ENCODE data around the gene ZBTB44.
"Not testable (repeated sequence)": the region's sequence is repeated elsewhere in the genome, so short reads cannot be mapped to it uniquely, and the experiment has no call there.

Gene ZBTB44, protein sequence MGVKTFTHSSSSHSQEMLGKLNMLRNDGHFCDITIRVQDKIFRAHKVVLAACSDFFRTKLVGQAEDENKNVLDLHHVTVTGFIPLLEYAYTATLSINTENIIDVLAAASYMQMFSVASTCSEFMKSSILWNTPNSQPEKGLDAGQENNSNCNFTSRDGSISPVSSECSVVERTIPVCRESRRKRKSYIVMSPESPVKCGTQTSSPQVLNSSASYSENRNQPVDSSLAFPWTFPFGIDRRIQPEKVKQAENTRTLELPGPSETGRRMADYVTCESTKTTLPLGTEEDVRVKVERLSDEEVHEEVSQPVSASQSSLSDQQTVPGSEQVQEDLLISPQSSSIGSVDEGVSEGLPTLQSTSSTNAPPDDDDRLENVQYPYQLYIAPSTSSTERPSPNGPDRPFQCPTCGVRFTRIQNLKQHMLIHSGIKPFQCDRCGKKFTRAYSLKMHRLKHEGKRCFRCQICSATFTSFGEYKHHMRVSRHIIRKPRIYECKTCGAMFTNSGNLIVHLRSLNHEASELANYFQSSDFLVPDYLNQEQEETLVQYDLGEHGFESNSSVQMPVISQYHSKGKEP

GRCh38 chr11:130314750-130315285 lies at the start of gene ZBTB44:
Gene ZBTB44, minus strand, starts transcription at chr11:130314917. Its CDS starts 53,044 bp downstream, at chr11:130261873.
- DNase-seq: peak; percentile 82

DNA sequence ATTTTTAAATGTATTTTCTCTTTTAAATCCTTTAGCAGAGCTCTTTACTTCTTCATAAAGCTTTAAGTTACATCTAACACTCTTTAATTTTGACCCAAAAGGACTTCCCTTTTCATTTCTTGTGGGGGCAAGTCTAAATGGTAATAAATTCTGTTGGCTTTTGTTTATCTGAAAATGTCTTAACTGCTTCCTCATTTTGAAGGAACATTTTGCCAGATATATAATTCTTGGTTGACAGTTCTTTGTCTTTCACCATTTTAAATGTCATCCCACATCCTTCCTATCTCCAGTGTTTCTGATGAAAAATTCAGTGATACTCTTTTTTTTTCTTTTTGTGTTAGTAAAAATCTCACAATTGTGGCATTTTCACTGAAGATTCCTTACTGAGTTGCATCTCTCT lies 44.7 kb upstream of the ZBTB44 start:
- no peak for DNase-seq

- DNase-seq: no peak
Measured at GRCh38 chr11:130358398-130358797, 43.7 kb upstream of the ZBTB44 start.

DNA sequence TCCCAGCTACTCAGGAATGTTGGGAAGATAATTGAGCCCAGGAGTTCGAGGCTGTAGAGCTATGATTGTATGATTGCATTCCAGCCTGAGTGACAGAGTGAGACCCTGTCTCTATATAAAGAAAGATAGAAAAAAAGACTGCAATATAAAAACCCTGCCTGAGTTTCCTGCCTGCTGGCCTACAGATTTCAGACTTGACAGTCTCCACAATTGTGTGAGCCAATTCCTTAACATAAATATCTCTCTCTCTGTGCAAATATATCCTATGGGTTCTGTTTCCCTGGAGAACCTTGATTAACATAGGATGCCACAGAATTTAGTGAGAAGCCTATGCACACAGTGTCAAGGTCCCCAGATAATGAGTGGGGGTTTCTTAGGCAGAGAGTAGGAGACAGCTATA lies 32.5 kb upstream of the ZBTB44 start:
- DNase-seq: no peak

DNA sequence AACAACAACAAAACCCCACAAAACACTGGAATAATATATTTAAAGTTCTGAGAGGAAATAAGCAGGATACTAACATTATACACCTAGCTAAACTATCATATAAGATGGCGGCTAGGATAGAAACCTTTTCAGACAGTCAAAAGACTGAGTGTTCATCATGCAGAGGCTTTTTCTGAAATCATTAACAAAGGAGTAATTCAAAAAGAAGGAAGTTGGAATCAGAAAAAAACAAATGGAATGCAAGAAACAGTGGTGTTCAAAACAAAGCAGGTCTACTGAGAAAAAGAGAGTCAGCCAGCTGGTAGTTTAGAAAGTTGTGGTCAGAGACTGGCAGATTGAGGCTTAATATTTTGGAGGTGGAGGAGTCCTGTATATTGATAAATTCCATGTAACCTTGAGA lies 30.1 kb upstream of the ZBTB44 start:
- no peak for DNase-seq

DNA sequence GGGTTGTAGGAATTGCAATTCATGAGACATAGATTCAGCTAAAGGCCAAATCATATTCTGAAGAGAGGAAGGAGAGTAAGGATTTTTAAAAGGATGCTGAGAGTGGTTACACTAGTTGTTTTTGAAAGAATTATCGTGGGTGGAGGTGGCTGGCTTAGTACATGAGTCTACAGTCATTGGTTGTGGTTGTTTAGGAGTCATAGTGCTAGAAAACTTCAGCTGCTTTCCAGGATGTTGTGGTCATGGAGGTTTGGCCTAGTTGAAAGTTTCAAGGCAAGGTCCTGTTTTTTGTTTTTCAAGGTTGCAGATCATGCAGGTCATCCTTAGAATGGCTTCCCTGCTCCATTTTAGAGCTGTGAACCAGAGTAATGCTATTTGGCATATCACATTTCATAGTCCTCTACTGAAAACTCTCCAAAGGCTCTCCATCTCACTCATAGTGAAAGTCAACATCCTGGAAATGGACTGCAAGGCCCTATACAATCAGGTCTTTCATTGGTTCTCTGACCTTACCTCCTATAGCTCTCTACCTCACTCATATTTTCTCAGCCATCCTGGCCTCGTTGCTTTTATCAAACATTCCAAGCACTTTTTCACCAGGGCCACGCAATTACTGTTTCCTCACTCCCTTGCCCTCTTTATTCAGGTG lies 26.1 kb upstream of the ZBTB44 start:
- no peak for DNase-seq

DNA sequence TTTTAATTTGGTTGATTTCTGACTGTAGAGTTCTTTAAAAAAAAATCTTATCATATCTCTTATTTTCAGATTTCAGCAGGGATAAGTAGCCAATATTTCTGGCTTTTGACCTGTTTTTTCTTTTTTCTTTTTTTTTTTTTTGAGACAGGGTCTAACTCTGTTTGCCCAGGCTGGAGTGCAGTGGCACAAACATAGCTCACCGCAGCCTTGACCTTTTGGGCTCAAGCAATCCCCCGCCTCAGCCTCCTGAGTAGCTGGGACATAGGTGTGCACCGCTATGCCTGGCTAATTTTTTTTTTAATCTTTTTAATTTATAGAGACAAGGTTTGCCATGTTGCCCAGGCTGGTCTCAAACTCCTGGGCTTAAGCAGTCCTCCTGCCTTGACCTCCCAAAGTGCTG lies 23.9 kb upstream of the ZBTB44 start:
- no peak for DNase-seq

GRCh38 chr11:130337281-130338089 lies 22.8 kb upstream of the ZBTB44 start:
- no peak for DNase-seq

DNA sequence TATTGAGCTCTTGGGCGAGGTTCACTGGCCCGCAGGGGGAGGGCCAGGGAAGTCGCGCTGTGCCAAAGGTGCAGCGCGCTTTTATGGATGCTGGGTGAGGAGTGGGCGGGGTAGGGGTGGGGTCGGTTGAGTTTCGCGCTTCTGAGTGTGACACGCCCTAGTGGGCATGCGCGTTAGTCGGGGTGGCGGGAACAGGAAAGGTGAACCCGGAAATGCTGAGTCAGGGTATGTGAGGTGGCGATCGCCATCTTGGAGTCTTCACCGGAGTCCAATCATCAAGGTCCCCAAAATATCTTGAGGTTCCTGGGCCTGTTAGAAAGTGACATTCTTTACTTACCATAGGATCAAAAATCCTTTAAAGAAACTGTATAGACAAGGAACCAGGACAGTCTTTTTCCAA lies 16.7 kb upstream of the ZBTB44 start:
- DNase-seq: not testable (repeated sequence)

GRCh38 chr11:130330101-130330684 lies 15.5 kb upstream of the ZBTB44 start:
- DNase-seq: no peak

DNA sequence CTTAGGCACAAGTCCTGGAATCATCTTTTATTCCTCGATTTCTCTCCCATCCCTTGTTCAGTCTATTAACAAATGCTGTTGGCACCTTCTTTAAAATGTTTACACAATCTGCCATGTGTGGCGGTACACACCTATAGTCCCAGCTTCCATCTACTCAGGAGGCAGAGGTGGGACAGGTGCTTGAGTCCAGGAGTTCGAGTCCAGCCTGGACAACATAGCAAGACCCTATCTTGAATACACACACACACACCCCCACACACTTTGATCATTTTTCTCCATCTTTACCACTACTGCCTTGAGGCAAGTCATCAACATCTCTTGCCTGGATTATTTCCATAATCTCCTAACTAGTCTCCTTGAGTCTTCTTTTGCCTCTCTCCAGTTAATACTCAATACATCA lies 13.7 kb upstream of the ZBTB44 start:
- no peak for DNase-seq

GRCh38 chr11:130327716-130328115 lies 13.0 kb upstream of the ZBTB44 start:
- no peak for DNase-seq

GRCh38 chr11:130325691-130326090 lies 11.0 kb upstream of the ZBTB44 start:
- no peak for DNase-seq

- DNase-seq: no peak
Measured at GRCh38 chr11:130323452-130324450, 9.0 kb upstream of the ZBTB44 start.

GRCh38 chr11:130322126-130322525 lies 7.4 kb upstream of the ZBTB44 start:
- no peak for DNase-seq

- DNase-seq: no peak
Measured at GRCh38 chr11:130318031-130318673, 3.4 kb upstream of the ZBTB44 start.

DNA sequence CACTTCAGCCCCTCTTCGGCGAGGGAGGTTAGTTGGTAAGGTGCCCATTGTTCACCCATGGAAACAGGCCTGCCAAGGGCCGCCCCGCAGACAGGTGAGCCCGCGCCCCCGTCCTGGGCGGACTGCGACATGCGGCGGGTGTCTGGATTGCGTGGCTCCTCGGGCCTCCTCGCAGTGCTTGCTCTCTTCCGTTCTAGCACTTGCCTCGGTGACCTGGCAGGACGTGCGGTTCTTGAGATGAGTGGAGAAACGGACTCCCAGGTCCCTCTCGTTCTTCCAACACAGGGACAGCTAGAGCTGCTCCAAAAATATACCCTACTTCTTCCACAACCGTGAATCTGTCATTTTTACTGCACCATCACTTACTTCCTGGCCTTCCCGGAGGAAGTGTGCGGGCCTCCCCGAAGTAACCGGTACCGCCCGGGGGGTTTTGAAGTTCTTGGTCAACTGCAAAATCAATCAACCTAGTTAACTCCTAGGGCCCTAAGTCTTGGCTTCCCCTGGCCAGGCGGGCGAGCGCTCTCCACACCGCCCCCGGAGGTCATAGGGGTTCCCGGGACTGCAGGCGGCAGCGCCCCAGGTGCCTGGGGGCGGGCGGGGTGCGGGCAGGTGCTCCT lies 745 bp upstream of the ZBTB44 start:
- DNase-seq: peak; percentile 26

DNA sequence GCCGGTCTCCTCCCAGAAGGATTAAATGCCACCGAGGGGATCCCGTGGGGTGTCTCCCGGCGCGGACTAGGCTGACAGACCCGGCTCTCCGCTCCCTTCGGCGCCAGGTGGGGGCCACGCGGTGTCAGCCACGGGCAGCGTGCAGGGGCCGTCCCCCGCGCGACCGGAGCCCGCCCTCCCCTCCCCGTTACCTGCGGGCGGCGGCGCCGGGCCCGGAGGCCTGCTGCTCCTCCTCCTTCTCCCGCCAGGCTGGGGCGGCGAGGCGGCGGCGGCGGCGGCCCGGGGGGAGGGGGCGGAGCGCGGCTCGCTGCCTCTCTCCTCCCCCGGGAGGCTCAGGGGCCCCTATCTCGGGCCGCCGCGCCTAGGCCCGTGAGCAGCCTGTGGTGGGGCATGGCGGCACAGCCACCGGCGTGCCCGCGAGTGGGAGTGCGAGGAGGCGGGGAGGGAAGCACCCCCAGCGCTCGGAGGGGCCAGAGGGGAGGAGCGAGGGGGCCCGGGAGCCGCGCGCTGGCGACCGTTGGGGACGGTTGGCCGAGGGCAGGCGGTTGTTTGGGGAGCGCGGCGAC lies 450 bp downstream of the ZBTB44 start:
- peak; percentile 74 for DNase-seq

GRCh38 chr11:130313383-130314183 lies 1.1 kb downstream of the ZBTB44 start:
- no peak for DNase-seq

Data from 8988T (cell line).